ENCODE data around the gene SAFB.
"Not testable (repeated sequence)": the region's sequence is repeated elsewhere in the genome, so short reads cannot be mapped to it uniquely, and the experiment has no call there.

The SAFB gene

DNA sequence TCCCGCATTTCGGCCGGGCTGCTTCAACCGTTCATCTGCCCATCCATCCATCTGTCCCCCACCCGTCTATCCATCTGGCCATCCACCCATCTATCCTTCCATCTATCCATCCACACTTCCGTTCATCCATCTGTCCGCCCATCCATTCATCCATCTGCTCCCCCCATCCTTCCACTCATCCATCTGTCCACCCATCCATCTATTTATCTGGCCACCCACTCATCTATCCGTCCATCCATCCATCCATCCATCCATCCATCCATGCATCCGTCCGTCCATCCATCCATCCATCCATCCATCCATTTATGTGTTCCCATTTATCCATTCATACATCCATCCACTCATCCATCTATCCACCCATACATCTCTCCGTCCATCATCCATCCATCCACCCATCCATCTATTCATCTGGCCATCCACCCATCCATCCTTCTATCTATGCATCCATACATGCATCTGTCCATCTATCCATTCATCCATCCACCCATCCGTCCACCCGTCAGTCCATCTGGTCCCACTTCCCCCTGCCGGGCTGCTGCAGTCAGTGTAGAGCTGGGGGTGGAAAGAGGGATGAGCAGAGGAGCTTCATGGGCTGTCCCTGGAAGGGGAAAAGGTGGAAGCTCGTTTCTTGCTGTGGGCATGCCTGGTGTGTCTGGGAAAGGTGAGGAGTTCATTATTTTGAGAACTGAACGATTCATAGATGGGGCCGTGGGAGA, 58.7 kb downstream of the SAFB start:
- H3K4me3 ChIP-seq (ENCODE audit: low read length), result peak overlapping the region; percentile 95
- peak overlapping the region; percentile 94 for H3K9ac ChIP-seq (ENCODE audit: low read depth, low read length)
- peaks cover 18% of the 10 kb centered on the region for H3K4me1 ChIP-seq (ENCODE audit: control insufficient read depth, insufficient read depth, low read length)
- peak overlapping the region; percentile 99 for H3K4me2 ChIP-seq (ENCODE audit: low read length)
- H3K27me3 ChIP-seq (ENCODE audit: control insufficient read depth, insufficient read depth, low read length), result no peaks in the 10 kb centered on the region
- peaks cover 7% of the 10 kb centered on the region for H3K36me3 ChIP-seq (ENCODE audit: insufficient read depth, low read length)
- H3K9me3 ChIP-seq (replicated peaks; ENCODE audit: low read length), result no peaks in the 10 kb centered on the region

- Histone ChIP-seq H3K9ac (ENCODE audit: low read depth, low read length) (no peak overlapping the region), H3K36me3 (ENCODE audit: insufficient read depth, low read length) (peaks cover 7% of the 10 kb centered on the region), H3K9me3 (replicated peaks; ENCODE audit: low read length) (no peaks in the 10 kb centered on the region), H3K27me3 (ENCODE audit: control insufficient read depth, insufficient read depth, low read length) (no peaks in the 10 kb centered on the region), H3K4me1 (ENCODE audit: control insufficient read depth, insufficient read depth, low read length) (peaks cover 13% of the 10 kb centered on the region), H3K4me2 (ENCODE audit: low read length) (no peak overlapping the region), H3K4me3 (ENCODE audit: low read length) (no peak overlapping the region)
Observed at GRCh38 chr19:5682107-5682482, 59.2 kb downstream of the SAFB start.

DNA sequence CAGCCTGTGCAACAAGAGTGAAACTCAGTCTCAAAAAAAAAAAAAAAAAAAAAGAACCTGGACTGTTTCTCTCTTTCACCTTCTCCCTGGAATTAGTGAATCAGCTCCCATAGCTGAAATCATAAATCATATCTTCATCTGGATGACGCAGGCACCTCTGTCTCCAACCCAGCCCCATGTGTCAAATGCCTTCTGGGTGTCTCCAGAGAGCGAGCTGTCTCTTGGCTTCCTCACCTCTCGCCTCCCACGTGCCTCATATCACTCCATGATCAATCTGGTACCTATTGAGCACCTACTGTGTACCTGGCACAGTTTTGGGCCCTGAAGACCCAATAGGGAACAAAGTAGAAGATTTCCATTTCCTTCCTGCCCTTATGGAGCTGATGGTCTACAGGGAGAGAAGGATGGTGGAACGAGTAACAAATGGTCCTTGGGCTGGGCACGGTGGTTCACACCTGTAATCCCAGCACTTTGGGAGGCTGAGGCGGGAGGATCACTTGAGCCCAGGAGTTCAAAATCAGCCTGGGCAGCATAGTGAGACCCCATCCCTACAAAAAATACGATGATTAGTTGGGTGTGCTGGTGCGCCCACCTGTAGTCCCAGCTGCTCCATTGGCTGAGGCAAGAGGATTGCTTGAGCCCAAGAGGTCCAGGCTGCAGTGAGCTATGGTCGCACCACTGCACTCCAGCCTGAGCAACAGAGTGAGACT, 60.4 kb downstream of the SAFB start:
- Histone ChIP-seq H3K36me3 (ENCODE audit: insufficient read depth, low read length) (no peaks in the 10 kb centered on the region), H3K9ac (ENCODE audit: low read depth, low read length) (no peak overlapping the region), H3K4me2 (ENCODE audit: low read length) (no peak overlapping the region), H3K4me3 (ENCODE audit: low read length) (no peak overlapping the region), H3K27me3 (ENCODE audit: control insufficient read depth, insufficient read depth, low read length) (no peaks in the 10 kb centered on the region), H3K9me3 (replicated peaks; ENCODE audit: low read length) (no peaks in the 10 kb centered on the region), H3K4me1 (ENCODE audit: control insufficient read depth, insufficient read depth, low read length) (peaks cover 17% of the 10 kb centered on the region)

DNA sequence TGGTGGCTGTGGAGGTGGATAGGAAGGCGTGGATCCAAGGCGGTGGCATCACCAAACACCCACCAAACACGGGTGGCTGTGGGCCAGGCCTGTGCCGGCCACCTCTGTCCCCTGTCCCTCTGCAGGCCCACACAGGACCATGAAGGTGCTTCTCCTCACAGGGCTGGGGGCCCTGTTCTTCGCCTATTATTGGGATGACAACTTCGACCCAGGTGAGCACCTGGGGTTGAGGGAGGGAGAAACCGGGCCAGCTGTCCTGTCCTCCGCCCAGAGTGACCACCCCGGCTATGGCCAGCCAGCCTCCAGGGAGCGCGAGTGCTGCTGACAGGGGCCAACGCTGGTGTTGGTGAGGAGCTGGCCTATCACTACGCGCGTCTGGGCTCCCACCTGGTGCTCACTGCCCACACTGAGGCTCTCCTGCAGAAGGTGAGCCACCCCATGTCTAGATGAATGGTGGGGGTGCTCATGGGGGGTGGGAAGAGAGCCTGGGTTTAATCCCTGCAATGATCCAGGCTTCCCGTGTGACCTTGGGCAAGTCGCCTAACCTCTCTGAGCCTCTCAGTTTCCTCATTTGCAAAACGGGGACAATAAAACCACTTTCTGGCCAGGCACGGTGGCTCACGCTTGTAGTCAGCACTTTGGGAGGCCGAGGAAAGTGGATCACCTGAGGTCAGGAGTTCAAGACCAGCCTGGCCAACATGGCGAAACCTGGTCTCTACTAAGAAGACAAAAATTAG, 62.0 kb downstream of the SAFB start:
- H3K4me1 ChIP-seq (ENCODE audit: control insufficient read depth, insufficient read depth, low read length), result peaks cover 8% of the 10 kb centered on the region
- H3K4me3 ChIP-seq (ENCODE audit: low read length), result no peak overlapping the region
- H3K9me3 ChIP-seq (replicated peaks; ENCODE audit: low read length), result no peaks in the 10 kb centered on the region
- H3K36me3 ChIP-seq (ENCODE audit: insufficient read depth, low read length), result no peaks in the 10 kb centered on the region
- H3K4me2 ChIP-seq (ENCODE audit: low read length), result no peak overlapping the region
- H3K27me3 ChIP-seq (ENCODE audit: control insufficient read depth, insufficient read depth, low read length), result no peaks in the 10 kb centered on the region
- no peak overlapping the region for H3K9ac ChIP-seq (ENCODE audit: low read depth, low read length)

- H3K36me3 ChIP-seq (ENCODE audit: insufficient read depth, low read length), result peaks cover 10% of the 10 kb centered on the region
- H3K4me1 ChIP-seq (ENCODE audit: control insufficient read depth, insufficient read depth, low read length), result peaks cover 4% of the 10 kb centered on the region
- H3K4me3 ChIP-seq (ENCODE audit: low read length), result peak overlapping the region; percentile 83
- H3K4me2 ChIP-seq (ENCODE audit: low read length), result peak overlapping the region; percentile 92
- H3K9me3 ChIP-seq (replicated peaks; ENCODE audit: low read length), result no peaks in the 10 kb centered on the region
- H3K9ac ChIP-seq (ENCODE audit: low read depth, low read length), result no peak overlapping the region
- H3K27me3 ChIP-seq (ENCODE audit: control insufficient read depth, insufficient read depth, low read length), result no peaks in the 10 kb centered on the region
Observed at GRCh38 chr19:5686326-5686646, 63.4 kb downstream of the SAFB start.

- H3K9me3 ChIP-seq (replicated peaks; ENCODE audit: low read length), result no peaks in the 10 kb centered on the region
- no peaks in the 10 kb centered on the region for H3K27me3 ChIP-seq (ENCODE audit: control insufficient read depth, insufficient read depth, low read length)
- peak overlapping the region; percentile 83 for H3K4me3 ChIP-seq (ENCODE audit: low read length)
- H3K4me2 ChIP-seq (ENCODE audit: low read length), result peak overlapping the region; percentile 92
- H3K9ac ChIP-seq (ENCODE audit: low read depth, low read length), result peak overlapping the region; percentile 65
- H3K36me3 ChIP-seq (ENCODE audit: insufficient read depth, low read length), result peaks cover 15% of the 10 kb centered on the region
- H3K4me1 ChIP-seq (ENCODE audit: control insufficient read depth, insufficient read depth, low read length), result peaks cover 8% of the 10 kb centered on the region
Observed at GRCh38 chr19:5686647-5687359, 63.9 kb downstream of the SAFB start.

- Histone ChIP-seq H3K9me3 (replicated peaks; ENCODE audit: low read length) (no peaks in the 10 kb centered on the region), H3K36me3 (ENCODE audit: insufficient read depth, low read length) (peaks cover 23% of the 10 kb centered on the region), H3K9ac (ENCODE audit: low read depth, low read length) (no peak overlapping the region), H3K4me3 (ENCODE audit: low read length) (peak overlapping the region; percentile 83), H3K27me3 (ENCODE audit: control insufficient read depth, insufficient read depth, low read length) (no peaks in the 10 kb centered on the region), H3K4me1 (ENCODE audit: control insufficient read depth, insufficient read depth, low read length) (peaks cover 16% of the 10 kb centered on the region), H3K4me2 (ENCODE audit: low read length) (peak overlapping the region; percentile 92)
Observed at GRCh38 chr19:5687360-5688198, 64.7 kb downstream of the SAFB start.

GRCh38 chr19:5688262-5688881, 65.5 kb downstream of the SAFB start:
- not testable (repeated sequence) for H3K4me3 ChIP-seq (ENCODE audit: low read length); H3K9me3 ChIP-seq (replicated peaks; ENCODE audit: low read length); H3K27me3 ChIP-seq (ENCODE audit: control insufficient read depth, insufficient read depth, low read length); H3K9ac ChIP-seq (ENCODE audit: low read depth, low read length); H3K4me2 ChIP-seq (ENCODE audit: low read length)
- H3K4me1 ChIP-seq (ENCODE audit: control insufficient read depth, insufficient read depth, low read length), result peaks cover 24% of the 10 kb centered on the region
- H3K36me3 ChIP-seq (ENCODE audit: insufficient read depth, low read length), result peaks cover 31% of the 10 kb centered on the region

DNA sequence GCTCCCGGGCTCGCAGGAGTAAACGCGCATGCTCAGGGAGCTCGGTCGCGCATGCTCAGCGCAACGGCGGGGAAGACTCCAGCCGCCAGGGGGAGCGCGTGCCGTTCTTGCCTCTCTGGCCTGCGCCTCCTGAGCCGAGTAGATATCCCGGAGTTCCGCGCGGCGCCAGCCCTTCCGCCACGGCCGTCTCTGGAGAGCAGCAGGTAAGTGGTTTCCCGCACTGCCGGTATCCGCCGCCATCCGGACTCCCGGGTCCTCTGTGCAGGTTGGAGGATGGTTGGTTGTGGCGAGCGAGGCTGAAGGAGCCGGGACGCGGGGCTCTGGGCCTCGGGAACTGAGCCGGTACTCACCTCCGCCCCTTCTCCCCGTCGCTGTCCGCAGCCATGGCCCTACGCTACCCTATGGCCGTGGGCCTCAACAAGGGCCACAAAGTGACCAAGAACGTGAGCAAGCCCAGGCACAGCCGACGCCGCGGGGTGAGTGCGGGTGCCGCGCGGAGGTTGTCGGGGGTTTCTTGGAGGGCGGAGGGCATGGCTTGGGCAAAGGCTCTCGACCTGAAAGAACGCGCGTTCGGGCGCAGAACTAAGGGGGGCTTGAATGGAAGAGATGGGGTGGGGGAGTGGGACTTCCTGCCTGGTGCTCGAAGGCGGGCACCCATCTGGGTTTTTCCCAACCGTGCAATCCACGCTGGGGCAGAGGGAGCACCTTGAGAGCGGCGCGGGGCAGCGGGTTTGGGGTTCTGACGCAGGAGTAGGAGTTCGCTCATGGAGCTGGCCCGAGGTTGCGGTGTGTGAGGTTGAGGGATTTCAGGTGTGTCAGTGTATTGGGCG, 67.5 kb downstream of the SAFB start, which contains the start of gene RPL36:
RPL36 (plus strand) TSS at position 171 of the 830 bp plus-strand sequence; CDS start at position 384, 213 bp downstream.
- Histone ChIP-seq H3K27me3 (ENCODE audit: control insufficient read depth, insufficient read depth, low read length) (no peaks in the 10 kb centered on the region), H3K36me3 (ENCODE audit: insufficient read depth, low read length) (peaks cover 50% of the 10 kb centered on the region), H3K9me3 (replicated peaks; ENCODE audit: low read length) (no peaks in the 10 kb centered on the region), H3K4me3 (ENCODE audit: low read length) (peak within 1 kb of the TSS; percentile 81), H3K9ac (ENCODE audit: low read depth, low read length) (peak within 1 kb of the TSS; percentile 90), H3K4me1 (ENCODE audit: control insufficient read depth, insufficient read depth, low read length) (peaks cover 29% of the 10 kb centered on the region), H3K4me2 (ENCODE audit: low read length) (peak within 1 kb of the TSS; percentile 97)
